Sigmoid colon (tissue), 4 donors: ENCODE measurements around the gene SYCN.

Experiments
- EP300 ChIP-seq, 4 donors: sonication (generic); formaldehyde crosslinking; IDR thresholded peaks; one replicate each; pipeline ENCODE4 v1.6.1; 2017; ENCODE audit warnings: antibody characterized with exemption in 4 of 4
- POLR2A ChIP-seq, 2 donors: fragments of 450-650 bp; IDR thresholded peaks; one replicate each; pipeline ENCODE4 v1.6.1; 2016; ENCODE audit warnings: antibody characterized with exemption in 2 of 2, mild to moderate bottlenecking in 2 of 2, moderate library complexity in 2 of 2
- POLR2AphosphoS5 ChIP-seq, 4 donors: sonication (generic); formaldehyde crosslinking; IDR thresholded peaks; one replicate each; pipeline ENCODE4 v1.6.1; 2017; ENCODE audit warnings: antibody characterized with exemption in 4 of 4
- TF ChIP-seq, protein P1 (sequence below), 4 experiments: fragments of 450-650 bp in 3 of 4; fragments of 200-600 bp in 1 of 4; IDR thresholded peaks; one replicate each; pipeline ENCODE4 v1.5.1; 2016 to 2019; ENCODE audit warnings: antibody characterized with exemption in 4 of 4, mild to moderate bottlenecking in 3 of 4, moderate library complexity in 2 of 4

GRCh38 chr19:39181500-39182173 is 22.4 kb downstream of the SYCN start:
- TF ChIP-seq, protein P1, sequence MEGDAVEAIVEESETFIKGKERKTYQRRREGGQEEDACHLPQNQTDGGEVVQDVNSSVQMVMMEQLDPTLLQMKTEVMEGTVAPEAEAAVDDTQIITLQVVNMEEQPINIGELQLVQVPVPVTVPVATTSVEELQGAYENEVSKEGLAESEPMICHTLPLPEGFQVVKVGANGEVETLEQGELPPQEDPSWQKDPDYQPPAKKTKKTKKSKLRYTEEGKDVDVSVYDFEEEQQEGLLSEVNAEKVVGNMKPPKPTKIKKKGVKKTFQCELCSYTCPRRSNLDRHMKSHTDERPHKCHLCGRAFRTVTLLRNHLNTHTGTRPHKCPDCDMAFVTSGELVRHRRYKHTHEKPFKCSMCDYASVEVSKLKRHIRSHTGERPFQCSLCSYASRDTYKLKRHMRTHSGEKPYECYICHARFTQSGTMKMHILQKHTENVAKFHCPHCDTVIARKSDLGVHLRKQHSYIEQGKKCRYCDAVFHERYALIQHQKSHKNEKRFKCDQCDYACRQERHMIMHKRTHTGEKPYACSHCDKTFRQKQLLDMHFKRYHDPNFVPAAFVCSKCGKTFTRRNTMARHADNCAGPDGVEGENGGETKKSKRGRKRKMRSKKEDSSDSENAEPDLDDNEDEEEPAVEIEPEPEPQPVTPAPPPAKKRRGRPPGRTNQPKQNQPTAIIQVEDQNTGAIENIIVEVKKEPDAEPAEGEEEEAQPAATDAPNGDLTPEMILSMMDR (IDR thresholded peaks at IDR 0.05), result no peak
- no peak for TF ChIP-seq POLR2A (IDR thresholded peaks at IDR 0.05)
- no peak for TF ChIP-seq POLR2AphosphoS5 (IDR thresholded peaks at IDR 0.05)
- no peak for TF ChIP-seq EP300 (IDR thresholded peaks at IDR 0.05)
